C4-2B (cell line): ENCODE results near the gene CELF6.

Experiments used
- ZFX ChIP-seq: fragments of 450-650 bp; IDR thresholded peaks from 2 replicates; pipeline ENCODE4 v1.6.1; 2017
- TF ChIP-seq, protein P1 (sequence below): fragments of 450-650 bp; conservative IDR thresholded peaks from 2 replicates; pipeline ENCODE4 v1.5.1; 2017; ENCODE audit warnings: mild to moderate bottlenecking

DNA sequence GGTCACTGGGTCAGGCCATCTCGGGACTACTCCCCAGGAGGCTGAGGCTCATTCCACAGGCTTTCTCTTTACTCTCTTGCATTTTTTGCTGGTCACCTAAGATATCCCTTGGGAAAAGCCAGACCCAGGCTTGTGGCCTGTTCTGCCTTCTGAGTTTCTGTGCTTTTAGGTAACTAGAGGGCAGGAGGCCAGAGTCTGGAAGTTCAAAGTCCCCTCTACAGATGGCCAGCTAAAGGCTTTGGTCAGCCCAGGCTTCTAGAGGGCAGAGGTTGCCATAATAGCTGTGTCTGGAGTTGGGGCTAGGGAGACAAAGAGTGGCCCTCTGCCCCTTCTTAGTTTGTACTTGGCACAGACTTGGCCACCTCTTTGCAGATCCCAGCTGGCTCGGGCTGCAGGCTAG lies 39.2 kb downstream of the CELF6 start:
- TF ChIP-seq, protein P1, sequence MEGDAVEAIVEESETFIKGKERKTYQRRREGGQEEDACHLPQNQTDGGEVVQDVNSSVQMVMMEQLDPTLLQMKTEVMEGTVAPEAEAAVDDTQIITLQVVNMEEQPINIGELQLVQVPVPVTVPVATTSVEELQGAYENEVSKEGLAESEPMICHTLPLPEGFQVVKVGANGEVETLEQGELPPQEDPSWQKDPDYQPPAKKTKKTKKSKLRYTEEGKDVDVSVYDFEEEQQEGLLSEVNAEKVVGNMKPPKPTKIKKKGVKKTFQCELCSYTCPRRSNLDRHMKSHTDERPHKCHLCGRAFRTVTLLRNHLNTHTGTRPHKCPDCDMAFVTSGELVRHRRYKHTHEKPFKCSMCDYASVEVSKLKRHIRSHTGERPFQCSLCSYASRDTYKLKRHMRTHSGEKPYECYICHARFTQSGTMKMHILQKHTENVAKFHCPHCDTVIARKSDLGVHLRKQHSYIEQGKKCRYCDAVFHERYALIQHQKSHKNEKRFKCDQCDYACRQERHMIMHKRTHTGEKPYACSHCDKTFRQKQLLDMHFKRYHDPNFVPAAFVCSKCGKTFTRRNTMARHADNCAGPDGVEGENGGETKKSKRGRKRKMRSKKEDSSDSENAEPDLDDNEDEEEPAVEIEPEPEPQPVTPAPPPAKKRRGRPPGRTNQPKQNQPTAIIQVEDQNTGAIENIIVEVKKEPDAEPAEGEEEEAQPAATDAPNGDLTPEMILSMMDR: no peak
- TF ChIP-seq ZFX: no peak
